ENCODE data around the gene RNF39.

- TF ChIP-seq CTCF (conservative IDR thresholded peaks at IDR 0.05; ENCODE audit: low read length) (no peak), EZH2phosphoT487 (IDR thresholded peaks at IDR 0.05; ENCODE audit: borderline replicate concordance, low read depth, low read length) (no peak)
Measured at GRCh38 chr6:30041821-30042220, 33.7 kb downstream of the RNF39 start.
